ENCODE results near the gene CASKIN2.
A peak's percentile ranks its signal among the peaks of the same experiment; 100 is the strongest.

Gene CASKIN2

DNA sequence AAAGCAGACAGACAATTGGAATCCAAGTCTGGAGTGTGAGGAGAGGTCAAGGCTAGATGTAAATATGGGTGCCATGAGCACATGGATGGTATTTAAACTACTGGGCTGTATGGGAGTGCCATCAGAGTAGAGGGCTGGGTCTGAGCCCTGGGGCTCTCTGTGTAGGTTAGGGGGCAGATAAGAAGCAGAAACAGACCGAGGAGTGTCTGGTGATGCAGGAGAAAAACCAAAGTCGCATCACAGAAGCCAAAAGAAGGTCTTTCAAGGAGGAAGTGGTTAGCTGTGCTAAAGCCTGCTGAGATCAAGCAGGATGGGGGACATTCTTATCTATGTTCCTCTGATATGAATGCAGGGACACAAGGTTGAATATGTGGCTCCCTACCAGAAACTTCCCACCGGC, 2.9 kb upstream of the CASKIN2 start:
- no peak for DNase-seq

DNA sequence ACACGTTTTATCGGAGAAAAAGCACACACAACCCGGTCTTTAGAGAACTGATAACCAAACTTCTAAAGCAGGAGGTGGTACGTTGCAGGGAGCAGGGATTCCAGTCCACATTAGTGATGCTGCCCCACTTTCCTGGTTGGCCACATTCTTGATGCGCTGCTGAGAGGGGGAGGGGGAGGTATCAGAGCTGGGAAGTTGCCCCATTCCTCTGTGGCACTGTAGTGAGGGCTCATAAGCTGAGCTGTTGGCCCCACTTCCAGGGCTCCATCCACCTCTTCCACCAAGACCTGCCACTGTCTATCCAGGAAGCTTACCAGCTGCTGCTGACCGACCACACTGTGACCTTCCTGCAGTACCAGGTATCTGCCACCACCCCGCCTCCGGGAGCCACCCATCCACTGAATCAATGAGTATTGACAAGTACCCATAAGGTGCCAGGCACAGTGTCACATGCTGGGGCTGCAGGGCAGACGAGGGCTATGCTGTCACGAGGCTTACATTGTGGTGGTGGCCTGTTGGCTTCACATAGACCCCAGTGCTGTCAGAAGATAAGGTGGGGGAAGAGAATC, 2.0 kb upstream of the CASKIN2 start:
- no peak for DNase-seq

DNA sequence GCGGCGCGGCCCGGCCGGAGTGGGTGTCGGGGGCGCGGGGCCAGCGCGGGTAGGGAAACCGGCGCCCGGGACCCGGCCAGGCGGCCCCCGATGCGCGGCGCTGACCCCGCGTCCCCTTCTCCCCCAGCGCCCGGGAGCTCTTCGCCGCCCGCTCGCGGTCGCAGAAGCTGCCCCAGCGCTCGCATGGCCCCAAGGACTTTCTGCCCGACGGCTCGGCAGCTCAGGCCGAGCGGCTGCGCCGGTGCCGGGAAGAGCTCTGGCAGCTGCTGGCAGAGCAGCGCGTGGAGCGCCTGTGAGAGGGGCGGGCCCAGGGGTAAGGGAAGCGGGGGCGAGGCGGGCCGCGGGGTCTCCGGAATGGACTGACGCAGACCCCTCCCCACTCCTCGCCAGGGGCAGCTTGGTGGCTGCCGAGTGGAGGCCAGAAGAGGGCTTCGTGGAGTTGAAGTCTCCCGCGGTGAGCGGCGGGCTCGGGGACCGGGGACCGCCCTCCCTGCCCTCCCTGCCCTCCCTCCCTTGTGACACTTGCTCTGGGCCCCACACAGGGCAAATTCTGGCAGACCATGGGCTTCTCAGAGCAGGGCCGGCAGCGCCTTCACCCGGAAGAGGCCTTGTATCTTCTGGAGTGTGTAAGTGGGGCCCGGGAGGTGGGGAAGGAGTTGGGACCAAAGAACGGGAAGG, 1.4 kb upstream of the CASKIN2 start:
- no peak for DNase-seq

DNA sequence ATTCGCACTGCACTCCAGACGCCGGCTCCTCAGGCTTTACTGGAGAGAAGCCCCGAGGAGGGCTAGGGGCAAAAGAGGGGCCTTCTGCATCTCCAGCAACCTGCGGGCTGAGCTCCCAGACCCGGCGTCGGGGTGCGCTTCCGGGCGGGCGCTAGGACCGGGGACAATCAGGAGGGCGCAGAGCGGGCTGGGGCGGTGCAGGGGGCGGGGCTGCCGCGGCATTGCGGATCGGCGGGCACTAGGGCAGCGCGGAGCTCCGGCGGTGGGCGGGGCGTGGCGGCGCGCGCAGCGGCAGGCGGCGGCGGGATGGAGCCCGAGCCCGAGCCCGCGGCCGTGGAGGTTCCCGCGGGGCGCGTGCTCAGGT, 900 bp upstream of the CASKIN2 start, which contains the start of gene TSEN54:
Gene TSEN54, plus strand, starts transcription at position 274 of the 364 bp plus-strand sequence. Its CDS starts 33 bp downstream, at position 307.
- DNase-seq = peak; percentile 90

DNA sequence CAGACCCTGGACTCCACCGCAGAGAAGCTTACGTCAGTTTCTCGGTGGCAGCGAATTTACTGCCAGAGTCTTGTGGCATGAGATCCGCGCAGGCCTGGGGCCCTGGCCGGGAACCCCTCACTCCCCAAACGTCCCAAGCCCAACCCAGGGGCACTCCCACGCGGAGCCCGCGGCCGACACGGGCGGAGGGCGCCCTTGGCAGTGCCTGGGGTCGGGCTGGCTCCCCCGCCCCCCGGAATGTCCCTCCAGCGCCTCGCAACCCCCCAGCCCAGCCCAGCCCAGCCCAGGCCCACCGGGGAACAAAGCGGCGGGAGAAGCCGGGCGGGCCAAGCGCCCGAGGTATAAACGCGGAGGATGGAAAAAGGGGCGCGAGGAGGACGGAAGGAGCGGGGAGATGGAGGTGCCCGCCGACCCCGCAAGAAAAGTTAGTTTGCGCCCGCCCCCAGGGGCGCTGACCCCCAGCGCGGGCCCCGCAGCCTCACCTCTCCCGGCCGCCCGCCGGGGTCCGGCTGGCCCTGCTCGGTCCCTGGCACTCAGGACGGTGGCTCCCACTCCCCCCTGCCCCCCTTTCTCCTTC, 330 bp downstream of the CASKIN2 start:
- DNase-seq = no peak

DNA sequence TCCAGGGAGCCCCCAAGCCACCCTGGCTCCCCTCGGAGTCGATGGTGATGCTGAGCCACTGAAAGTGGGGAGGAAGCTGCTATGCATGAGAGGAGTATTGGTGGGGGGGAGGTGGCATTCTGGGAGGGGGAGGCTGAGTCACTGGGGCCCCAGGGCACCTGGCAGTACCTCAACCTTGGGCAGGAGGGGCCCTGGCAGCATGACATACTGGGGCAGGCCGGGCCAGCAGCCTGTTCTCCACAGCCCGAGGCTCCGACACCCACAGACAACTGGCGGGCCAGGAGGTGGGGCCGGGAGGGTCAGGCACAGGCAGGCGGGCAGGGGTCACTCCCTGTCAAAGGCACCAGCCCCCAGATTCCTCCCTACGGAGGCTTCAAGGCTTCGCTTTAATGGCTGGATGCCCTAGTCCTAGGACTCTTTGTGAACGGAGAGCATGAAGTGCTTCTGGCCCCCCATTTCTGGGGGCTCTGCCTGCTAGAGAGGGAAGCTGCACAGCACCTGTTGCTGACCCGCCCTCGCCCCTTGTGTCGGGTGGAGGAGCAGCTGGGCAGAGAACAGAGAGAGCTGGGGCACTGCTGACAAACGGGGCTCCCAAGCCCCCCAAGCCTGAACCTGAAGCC, 928 bp downstream of the CASKIN2 start:
- DNase-seq = no peak

DNA sequence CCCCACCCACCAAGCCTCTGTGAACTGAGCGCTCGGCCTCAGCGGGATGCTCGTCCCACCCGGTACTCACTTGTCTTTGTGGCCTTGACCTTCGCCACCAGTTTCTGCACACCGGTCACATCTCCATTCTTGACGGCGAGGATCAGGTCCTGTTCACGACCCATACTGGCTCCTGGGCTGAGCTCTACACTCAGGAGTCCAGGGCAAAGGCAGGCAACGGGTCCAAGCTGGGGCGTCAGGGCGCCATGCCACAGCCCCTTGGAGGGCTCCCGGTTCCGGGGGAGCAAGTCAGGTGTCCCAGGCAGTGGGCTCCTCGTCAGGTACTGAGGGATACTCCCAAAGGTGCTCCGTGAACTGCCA, 1.7 kb downstream of the CASKIN2 start:
- no peak for DNase-seq

DNA sequence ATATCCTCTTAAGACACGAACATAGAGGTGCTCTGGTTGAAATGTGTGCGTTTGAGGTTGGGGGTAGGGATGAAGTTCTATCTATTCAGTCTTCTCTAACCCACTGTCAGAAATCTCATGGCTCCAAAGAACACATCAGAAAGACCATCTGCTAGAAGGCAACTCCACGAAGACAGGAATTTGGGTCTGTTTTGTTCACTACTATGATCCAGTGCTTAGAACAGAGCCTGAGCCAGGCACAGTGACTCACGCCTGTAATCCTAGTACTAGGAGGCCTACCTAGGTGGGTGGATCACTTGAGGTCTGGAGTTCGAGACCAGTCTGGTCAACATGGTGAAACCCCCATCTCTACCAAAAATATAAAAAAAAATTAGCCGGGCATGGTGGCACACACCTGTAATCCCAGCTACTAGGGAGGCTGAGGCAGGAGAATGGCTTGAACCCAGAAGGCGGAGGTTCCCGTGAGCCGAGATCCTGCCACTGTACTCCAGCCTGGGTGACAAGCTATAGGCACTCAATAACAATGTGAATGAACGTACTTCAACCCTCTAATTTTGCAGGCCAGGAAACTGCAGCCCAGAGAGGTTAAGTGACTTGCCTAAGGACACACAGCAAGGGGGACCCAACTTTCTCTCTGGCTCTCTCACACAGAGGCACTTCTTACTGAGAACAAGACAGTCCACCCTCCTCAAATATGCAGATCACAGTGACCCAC, 2.3 kb downstream of the CASKIN2 start:
- no peak for DNase-seq

DNA sequence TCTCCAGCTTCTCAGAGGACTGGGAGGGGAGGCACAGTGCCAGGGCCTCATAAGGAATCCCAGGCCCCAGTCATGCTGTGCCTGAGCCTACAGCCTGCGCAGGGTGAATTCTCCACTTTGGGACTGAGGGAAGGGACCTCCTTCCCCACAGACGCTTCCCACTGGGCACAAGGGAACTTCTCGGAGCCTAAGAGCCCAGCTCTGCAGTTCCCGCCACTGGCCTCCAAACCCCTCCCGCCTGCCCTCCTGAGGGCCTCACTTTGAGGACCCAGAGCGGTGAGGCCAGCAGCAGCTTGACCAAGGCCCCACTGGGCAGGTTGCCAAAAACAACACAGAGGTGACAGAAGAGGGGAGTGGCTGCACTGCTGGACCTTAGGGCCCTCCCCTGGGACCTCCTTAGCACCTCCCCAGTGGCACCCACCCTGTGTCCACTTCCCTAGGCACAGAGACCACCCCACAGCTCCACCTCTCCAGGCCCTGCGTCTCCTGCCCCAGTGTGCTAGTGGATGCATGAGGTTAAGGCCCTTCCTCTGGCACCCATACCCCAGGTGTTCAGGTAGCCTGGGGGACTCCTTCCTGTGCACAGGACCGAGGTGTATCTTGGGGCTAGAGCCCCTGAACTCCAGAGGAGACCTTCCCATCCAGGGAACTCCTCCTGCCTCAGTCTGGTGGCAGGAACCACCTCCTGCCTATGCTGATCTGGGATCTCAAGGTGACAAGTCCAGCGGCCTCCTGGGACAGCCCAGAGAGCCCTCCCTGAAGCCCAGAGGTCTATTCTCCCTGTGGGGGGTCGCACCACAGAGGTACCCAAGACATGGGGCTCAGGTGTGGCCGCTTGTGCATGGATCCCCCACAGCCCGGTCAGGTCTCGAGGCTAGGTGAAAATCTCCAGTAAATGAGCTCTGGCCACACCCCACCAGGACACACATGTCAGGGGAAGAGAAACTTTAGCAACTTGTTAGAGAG, 3.4 kb downstream of the CASKIN2 start:
- no peak for DNase-seq

DNA sequence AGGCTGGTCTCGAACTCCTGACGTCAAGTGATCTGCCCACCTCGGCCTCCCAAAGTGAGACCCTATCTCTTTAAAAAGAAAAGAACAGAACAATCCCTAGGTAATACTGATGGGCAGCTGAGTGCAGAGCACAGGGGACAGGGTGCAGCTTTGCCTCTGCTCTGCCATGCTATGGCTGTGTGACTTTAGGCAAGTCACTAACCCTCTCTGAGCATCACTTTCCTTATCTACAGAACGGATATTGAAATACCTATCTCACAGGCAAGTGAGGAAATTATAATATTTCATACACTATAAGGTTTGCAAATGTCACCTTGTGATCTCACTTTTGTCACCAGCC, 4.1 kb downstream of the CASKIN2 start:
- no peak for DNase-seq

DNA sequence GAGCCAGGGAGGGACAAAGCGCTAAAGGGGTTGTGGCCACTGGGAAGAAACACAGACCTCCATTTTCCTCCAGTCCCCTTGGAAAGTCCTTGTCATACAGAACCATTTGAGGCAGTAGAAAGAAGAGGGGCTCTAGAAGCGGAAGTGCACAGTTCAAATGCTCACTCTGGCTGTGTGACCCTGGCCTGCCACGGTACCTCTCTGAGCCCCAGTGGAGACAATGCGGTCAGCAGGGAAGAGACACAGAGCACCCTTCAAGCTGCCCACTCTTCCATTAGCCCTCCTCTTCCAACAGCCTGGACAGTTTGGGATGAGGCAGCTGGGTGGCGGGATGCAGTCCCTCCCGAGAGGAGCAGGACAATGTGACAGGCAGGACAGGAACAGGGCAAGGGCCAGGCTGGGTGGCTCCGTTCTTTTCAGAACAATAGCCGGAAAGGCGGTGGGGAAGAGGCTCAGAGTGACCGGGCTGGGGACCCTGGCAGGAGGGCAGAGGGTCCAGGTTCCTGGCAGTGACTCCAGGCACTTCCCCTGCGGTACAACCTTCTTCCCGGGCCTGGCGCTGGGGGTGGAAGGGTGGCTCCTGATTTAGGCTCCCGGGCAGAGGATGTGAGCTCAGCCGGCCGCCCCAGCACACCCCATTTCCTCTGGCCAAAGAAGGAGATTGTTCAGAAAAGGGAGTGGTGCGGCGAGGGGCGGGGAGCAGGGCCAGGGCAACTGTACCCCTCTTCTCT, 5.6 kb downstream of the CASKIN2 start:
- DNase-seq = no peak

DNA sequence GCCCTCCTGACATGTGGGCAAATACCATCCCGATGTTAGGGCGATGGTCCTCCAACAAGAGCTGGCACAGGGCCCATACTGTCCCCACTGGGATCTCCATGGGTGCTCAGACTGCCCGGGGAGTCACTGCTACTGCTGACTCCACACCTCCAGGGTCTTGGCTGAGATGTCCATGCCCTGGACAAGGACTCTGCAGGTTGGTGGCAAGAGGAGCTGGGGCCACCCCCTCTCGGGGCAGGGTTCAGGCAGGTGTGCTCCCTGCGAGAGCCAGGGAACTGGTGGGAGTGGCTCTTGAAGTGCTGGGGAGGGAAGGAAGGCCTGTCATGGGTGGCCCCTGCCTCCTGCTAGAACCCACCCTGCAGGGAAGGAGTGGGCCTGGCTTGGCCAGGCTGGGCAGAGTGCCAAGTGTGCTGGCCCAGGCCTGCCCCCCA, 6.4 kb downstream of the CASKIN2 start:
- DNase-seq = peak; percentile 18

DNA sequence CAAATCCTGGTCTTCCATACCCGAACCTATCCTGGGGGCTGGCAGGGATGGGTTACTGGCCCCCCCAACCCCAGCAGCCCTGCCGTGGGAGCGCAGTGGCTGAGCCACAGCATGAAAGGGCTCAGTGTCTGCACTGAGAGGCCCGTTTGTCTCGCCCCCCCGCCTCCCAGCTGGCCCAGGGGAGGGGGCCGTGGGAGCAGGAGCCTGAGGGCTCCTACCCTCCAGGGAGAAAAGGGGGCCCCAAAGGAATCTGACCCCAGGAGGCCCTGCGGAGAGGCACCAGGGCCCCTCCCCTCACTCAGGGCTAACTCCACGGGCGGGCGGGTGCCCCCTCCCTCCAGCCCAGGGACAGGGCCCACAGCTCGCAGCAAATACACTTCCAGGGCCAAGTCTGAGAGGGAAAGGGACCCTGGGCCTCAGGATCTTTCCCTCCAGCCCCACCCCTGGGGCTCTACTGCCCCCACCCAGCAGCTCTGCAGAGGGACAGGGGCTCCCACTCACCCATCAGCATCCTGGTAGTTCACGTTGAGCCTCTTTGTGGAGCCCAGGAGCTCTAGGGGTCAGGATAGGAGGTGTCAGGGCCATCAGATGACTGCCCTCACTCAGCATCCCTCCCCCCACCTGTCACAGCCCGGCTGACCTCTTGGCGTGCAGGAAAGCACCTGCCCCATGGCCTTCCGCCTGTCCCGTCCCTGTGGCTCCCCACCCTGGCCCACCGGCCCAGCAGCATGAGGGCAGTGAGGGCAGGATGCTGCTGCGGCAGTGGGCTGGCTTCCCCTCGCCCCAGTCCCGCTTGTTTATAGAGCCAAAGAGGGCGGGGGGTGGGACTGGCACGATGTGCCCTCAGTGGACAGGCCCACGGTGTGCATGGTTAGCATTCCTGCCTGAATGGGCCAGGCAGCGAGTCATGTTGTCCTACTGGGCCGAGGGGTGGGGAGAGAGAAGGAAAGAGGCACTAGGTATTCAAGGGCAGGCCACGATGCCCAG, 7.3 kb downstream of the CASKIN2 start:
- DNase-seq = no peak

DNA sequence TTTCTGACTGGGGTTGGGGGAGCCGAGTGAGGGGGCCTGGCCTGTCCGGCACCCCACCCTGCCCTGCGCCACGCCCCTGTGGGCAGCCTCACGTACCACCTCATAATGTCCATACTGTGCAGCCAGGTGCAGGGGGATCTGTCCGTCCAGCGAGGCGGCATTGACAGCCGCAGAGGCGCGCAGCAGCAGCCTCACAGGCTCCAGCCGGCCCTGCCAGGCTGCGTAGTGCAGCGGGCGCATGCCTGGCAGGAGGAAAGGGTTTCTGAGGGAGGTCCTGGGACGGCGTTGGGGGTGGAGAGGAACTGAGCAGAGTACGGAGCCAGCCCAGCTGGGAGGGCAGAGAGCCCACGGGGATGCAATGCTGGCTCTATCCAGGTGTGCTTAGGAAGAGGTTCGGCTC, 8.4 kb downstream of the CASKIN2 start:
- no peak for DNase-seq

DNA sequence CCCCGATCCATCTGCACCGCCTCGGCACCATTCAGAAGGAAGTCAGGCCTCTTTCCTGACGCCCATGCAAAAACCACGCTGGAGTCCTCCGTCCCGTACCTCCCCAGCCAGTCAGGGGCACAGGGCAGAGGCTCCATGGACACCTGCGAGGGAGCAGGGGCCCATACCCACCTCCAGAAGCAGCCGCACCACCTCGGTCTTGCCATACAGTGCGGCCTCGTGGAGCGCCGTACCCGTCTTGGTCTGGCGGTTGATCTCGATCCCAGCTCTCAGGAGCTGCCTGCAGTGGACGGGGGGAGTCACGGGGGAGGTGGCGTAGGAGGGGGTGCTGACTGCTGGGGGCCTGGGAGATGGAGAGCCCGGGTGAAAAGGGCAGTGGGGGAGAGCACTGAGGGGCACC, 9.2 kb downstream of the CASKIN2 start:
- no peak for DNase-seq

DNA sequence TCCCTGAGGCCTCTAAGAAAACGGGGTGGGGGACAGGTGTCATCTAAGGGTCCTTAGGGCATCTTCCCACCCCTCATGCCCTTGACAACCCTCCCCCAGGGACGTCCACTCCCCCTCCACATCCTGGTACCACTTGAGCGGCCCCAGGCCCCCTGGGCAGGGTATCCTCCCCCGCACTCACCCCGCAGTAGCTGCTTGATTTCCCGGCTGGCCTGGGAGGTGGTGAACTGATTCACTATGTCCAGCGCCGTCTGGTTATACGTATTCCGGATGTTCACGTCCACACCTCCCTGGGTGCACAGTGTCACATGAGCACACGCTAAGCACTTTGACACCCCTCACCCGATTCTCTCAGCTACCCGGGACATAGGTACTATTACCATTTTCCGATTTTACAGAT, 9.7 kb downstream of the CASKIN2 start:
- no peak for DNase-seq

DNA sequence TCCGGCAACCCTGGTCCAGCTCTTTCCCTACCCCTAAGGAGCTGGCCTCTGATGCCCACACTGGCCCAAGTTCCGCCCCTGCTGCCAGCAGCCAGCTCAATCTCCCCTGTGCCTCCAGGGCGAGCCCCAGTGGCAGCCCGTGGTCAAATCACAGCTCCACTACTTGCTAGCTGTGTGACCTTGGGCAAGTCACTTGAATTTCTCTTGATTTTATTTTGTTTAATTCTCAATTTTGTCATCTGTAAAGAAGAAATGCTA, 10.3 kb downstream of the CASKIN2 start:
- no peak for DNase-seq

DNA sequence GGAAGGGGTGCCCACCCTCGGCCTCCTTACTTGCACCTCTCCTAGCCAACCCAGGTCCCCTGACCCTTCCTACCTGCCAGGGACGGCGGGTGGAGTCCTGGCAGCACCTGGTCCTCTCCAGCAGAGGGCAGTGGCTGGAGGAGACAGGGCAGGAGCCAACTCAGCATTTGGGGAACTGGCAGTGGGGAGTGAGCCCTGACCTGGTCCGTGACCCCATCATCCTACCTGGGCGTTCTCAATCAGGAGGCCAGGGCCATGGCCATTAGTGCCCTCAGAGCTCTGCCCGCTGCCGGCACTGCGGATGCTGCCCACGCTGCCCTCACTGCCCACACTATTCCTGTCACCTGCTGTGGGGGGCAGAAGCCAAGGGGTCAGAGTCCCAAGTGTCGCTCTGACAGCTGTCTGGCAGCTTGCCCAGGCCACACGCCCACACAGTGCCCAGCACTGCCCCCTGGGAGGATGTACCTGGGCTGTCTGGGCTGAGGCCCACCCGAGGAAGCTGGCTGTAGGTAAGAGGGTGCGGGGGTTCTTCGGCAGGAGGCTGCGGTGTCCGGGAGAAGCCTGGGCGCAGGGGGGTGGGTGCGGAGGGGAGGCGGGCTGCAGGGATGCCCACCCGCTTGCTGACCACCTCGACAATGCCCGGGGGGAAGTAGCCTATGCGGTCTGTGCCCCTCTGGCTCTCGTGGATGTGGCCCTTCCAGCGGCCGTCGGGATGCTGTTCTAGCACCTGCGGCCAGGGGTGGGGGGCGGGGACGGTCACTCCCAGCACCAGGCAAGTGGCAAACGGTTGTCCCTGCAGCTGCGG, 10.8 kb downstream of the CASKIN2 start:
- no peak for DNase-seq

DNA sequence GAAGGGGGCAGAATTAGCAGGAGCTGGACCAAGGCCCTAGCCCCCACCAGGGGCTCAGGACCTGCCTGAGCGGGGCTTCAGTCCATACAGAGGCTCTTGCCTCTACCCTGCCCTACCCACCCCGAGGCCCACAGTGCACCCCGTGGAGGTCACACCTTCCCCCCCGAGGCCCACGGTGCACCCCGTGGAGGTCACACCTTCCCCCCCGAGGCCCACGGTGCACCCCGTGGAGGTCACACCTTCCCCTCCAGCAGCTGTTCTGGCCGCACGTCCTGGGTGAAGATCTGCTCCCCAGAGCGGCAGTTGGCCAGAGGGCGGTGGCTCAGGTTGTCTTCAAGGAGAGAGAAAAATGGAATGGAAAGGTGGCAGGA, 11.4 kb downstream of the CASKIN2 start:
- no peak for DNase-seq

DNA sequence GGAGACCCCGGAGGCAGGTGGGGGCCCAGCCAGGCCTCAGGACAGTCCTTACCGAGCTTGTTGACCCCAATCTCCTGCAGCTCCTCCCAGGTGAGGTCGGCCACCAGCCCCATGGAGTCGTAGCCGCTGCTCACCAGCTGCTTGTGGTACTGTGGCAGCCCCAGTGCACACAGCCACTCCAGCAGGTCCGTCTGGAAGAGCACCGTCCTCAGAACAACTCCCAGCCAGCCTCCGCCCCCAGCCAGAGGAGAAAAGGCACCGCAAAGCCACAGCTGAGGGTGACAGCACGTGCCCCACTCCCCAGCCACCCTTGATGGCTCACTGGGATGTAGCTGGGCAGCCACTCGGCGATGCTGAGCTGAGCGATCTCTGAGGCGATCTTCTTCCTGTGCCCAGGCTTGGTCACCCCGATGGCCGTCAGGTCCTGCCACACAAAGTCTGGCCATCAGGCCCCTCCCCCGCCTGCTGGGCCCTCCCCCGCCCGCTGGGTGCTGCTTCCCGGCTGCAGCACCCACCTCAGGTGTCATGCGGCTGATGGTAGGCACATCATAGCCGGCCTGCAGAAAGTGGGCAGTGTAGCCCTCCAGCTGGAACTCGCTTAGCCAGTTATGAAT, 11.9 kb downstream of the CASKIN2 start:
- DNase-seq = no peak

All from COR-L47 (cell line).